ENCODE measurements around the gene NAPG. TPM values are rescaled to one million over a fixed set of nuclear protein-coding genes. Genes with fewer than 3 reads are reported as not detected.

The NAPG gene
- total RNA-seq, 1 experiment from 2014 or later = 28.0 TPM

GRCh38 chr18:10487154-10487553 is 38.7 kb upstream of the NAPG start:
- DNase-seq (ENCODE audit: low read depth, low spot score) (no peak), ATAC-seq (no peak)
- no peaks in the 10 kb centered on the region for H4K20me1 ChIP-seq (ENCODE audit: insufficient read depth)
- no peaks in the 10 kb centered on the region for H3K79me2 ChIP-seq (ENCODE audit: insufficient read depth, low read length)
- ChIA-PET POLR2A (no interaction called here), RAD21 (ENCODE audit: low non-redundant PET in 1 of 2, low total read pairs in 2 of 2, uncharacterized antibody in 2 of 2, unreplicated experiment in 2 of 2) (no interaction called here), CTCF (interaction anchor here (0.6 kb wide), 1 partner anchor 65 kb away, joined by 3 read pairs; no protein-coding TSS in a partner anchor)
- H3K9ac ChIP-seq (ENCODE audit: low read length) = no peak overlapping the region
- no TSS peak for BruUV-seq (replicated peaks)
- no peaks in the 10 kb centered on the region for H3K9me2 ChIP-seq (ENCODE audit: insufficient read depth)
- H3K4me1 ChIP-seq (ENCODE audit: control insufficient read depth in 1 of 2, insufficient read depth in 2 of 2, low read length in 2 of 2) = peaks cover 0 to 4% of the 10 kb centered on the region in 2 experiments; a peak in 1 of 4 replicates
- peaks cover 9% of the 10 kb centered on the region; the same call in 1 of the 2 replicates for H3K27me3 ChIP-seq (ENCODE audit: insufficient read depth, low read length)
- no peak overlapping the region for H3K4me2 ChIP-seq (ENCODE audit: low read length)
- no peaks in the 10 kb centered on the region for H3K9me3 ChIP-seq (ENCODE audit: control insufficient read depth in 1 of 2, insufficient read depth in 1 of 2, low read depth in 1 of 2, low read length in 2 of 2)
- intact Hi-C loops (cut with micrococcal nuclease) = loop anchor here (5.0 kb wide), 1 partner anchor 65 kb away; no protein-coding TSS in a partner anchor
- no peak overlapping the region for H3K27ac ChIP-seq (ENCODE audit: low read depth, low read length)
- H3K36me3 ChIP-seq (ENCODE audit: control insufficient read depth in 1 of 2, insufficient read depth in 2 of 2, low read length in 2 of 2) = no peaks in the 10 kb centered on the region
- H2AFZ ChIP-seq (ENCODE audit: low read depth, low read length, poor library complexity, severe bottlenecking) = no peak overlapping the region
- TF ChIP-seq ZBTB33 (IDR thresholded peaks at IDR 0.05; ENCODE audit: extremely low read depth, insufficient replicate concordance, low read length) = no peak
- no peak for TF ChIP-seq CEBPB (IDR thresholded peaks at IDR 0.05; ENCODE audit: low read depth)
- TF ChIP-seq EZH2 (IDR thresholded peaks at IDR 0.05) = no peak
- TF ChIP-seq ZFX (IDR thresholded peaks at IDR 0.05) = no peak
- TF ChIP-seq EZH2phosphoT487 (IDR thresholded peaks at IDR 0.05; ENCODE audit: borderline replicate concordance) = no peak
- TF ChIP-seq SRF (IDR thresholded peaks at IDR 0.05; ENCODE audit: low read depth) = no peak
- no peak for TF ChIP-seq SP1 (IDR thresholded peaks at IDR 0.05; ENCODE audit: low read depth)
- TF ChIP-seq ZNF274 (IDR thresholded peaks at IDR 0.05; ENCODE audit: low read depth, low read length) = no peak
- no peak for TF ChIP-seq TCF7L2 (IDR thresholded peaks at IDR 0.05; ENCODE audit: borderline replicate concordance, extremely low read depth, insufficient read depth, insufficient read length)
- TF ChIP-seq MAX (IDR thresholded peaks at IDR 0.05) = no peak
- TF ChIP-seq ELF1 (IDR thresholded peaks at IDR 0.05; ENCODE audit: borderline replicate concordance, low read depth) = no peak
- no peak for TF ChIP-seq FOSL1 (IDR thresholded peaks at IDR 0.05; ENCODE audit: low read depth)
- no peak for TF ChIP-seq CBX3 (IDR thresholded peaks at IDR 0.05; ENCODE audit: low read depth)
- TF ChIP-seq SIN3A (IDR thresholded peaks at IDR 0.05; ENCODE audit: low read depth) = no peak
- TF ChIP-seq POLR2A (IDR thresholded peaks at IDR 0.05; ENCODE audit: borderline replicate concordance, extremely low read depth, insufficient read depth, insufficient read length) = no peak
- no peak for TF ChIP-seq EGR1 (IDR thresholded peaks at IDR 0.05; ENCODE audit: low read depth)
- no peak for TF ChIP-seq YY1 (IDR thresholded peaks at IDR 0.05; ENCODE audit: extremely low read depth, insufficient replicate concordance, low read depth, low read length)
- TF ChIP-seq REST (IDR thresholded peaks at IDR 0.05; ENCODE audit: low read depth) = no peak
- no peak for TF ChIP-seq CTCF (IDR thresholded peaks at IDR 0.05 in 2 of 3, conservative IDR thresholded peaks at IDR 0.05 in 1 of 3; ENCODE audit: borderline replicate concordance in 1 of 3, insufficient read depth in 1 of 3, low read depth in 2 of 3, low read length in 2 of 3)
- TF ChIP-seq JUND (IDR thresholded peaks at IDR 0.05) = no peak
- no peak overlapping the region for H3K4me3 ChIP-seq (replicated peaks in 1 of 2; ENCODE audit: low read depth in 1 of 2, low read length in 2 of 2)

All from HCT116 (cell line).